HG02870 (cell line): ENCODE data around the gene RPS6KA2.

Experiments used
- ATAC-seq: cut with Tn5 transposase; IDR thresholded peaks from one replicate; pipeline ENCODE4 v1.9.1; 2021; ENCODE audit warnings: mild to moderate bottlenecking, moderate library complexity; ENCODE audit not compliant: unreplicated experiment

Gene RPS6KA2

DNA sequence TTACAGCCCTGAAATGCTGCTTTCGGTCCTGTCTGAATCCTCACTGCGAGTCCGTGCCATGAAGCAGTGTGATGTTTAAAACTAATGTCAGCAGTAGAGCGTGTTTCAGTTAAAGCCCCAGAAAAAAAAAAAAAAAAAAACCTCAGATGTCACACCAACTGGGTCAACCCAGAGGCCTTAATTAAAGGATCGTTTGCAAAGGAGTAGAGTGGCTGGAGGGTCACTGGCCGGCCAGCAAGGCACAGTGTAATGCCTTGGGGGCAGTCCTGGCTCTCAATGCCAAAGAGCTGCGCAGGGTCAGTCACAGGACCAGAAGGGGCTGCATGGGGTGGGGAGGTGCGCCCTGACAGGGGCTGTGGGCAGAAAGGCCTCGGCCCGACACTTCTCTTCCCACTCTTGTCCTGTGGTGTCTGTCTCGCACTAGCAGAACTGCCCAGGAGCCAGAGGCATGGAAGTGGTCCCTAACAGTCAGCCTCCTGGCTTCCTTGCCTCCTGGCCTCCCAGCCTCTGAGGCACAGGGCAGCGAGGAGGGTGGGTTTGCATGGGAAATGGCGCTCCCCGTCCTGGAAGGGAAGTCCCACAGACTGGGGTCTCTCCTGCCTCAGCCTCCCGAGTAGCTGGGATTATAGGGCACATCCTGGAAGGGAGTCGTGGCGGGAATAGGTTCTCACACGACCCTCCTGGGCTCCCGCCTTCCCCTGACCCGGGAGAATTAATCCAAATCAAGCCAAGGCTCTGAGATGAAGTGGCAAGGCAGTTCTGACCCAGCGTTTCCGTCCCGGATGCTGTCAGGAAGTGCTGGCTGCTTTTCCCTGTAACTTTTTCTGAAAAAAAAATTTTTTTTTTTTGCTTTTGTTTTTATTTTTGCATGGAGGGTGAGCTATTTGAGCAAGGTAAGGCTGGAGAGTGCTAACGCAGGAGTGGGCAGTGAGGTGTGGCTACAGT is 190.6 kb downstream of the RPS6KA2 start:
- ATAC-seq: no peak

DNA sequence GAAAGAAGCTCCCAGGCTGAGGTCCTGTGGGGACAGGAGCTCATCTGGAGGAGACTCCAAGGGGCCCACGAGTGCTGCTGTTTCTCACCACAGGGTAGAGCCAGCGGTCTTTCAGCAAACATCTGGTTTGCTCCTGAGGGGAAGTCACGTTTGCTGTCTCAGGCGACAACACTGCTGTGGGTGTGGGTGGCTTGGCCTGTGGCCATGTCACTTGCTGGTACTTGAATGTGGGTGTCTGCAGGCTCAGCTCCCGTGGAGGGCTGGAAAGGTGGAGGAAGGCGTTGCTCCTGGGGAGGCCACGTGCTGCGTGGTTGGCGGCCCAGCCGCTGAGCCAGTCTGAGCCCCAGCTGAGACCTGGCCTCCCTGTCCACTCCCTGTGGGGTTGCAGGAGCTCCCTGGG is 191.5 kb downstream of the RPS6KA2 start:
- ATAC-seq: no peak

DNA sequence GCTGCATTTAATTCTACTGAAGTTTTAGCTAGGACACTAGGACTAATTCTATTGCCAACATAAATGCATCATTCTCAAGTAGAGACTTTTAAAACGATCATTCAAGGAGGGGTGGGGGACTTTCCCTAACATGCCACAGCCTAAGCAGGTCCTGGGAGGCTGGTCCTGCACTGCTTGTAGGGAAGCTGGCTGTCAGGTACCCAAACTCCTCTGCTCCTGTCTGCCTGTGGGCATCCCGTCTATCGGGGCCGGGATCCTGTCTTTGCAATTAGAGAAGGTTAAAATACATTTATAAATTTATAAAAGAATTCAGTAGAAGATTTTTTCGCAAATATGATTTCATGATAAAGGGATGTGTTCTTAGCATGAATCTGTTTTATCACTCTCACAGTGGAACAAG is 192.7 kb downstream of the RPS6KA2 start:
- no peak for ATAC-seq

DNA sequence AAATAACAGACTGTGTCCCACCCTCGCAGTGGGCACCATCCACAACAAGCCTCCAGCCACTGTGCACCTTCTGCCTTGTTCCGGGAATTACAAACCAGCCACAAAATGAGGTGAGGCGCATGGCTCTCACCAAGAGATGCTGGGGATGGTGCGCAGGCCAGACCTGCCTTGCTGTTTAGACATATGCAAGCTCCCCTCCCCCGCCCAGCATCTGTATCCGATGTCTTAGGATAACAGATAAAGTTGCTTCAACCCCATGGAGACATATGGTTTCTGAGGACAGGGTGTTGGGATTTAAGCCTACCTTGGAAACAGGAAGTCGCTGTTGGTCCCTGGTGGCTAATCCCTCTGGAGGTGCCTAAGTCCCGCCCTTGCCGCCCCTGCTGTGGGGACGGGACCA is 194.0 kb downstream of the RPS6KA2 start:
- ATAC-seq: no peak

DNA sequence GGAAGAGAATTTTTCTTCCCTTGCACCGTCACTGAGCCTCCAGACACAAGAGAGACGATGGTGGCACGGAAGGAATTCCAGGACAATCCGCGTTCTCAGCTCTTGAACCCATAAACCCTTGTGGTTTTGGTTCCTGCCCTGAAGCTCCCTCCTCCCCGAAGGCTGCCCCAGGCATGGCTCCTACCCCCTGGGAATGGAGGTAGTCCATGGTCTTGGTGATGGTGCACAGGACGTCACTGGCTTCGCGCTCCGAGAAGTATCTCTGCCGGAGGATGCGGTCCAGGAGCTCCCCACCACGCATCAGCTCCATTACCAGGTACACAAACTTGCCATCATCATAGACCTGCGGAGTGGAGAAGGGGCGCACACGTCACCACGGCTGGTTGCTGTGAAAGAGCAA is 196.8 kb downstream of the RPS6KA2 start:
- ATAC-seq: no peak

DNA sequence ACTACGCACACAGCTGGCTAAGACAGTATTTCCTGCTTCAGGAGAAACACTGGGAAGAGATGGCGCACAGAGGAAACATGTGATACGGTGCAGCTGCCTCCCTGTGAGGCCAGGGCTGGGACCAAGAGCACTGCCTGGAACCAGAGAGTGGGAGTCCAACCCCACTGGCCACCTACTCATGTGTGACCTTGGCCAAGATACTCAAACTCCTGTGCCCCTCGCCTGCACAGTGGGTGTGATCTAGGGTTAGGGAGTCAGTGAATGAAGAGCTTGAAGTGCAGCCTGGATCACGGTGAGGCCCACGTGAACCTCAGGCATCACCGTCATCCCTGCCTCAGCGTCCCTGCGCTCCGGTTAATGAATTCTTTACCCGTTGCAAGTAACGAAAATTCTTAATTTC is 202.6 kb downstream of the RPS6KA2 start:
- ATAC-seq: no peak

DNA sequence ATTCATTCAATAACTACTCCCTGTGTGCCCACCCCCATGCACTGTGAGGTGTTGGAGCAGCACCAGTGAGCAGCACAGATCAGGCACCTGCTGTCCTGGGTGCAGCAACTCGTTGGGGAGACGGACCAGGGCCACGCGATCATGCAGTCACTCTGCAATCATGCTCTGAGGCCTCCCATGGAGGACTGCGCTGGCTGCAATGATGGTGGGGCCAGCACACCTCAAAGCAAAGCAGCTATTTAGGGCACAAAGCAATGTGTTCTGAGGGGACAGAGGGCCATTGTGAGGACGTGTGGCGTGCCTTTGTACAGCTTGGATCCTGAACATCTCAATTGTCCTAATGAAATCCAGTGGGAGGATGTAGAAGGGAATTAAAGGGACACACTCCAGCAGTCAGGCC is 203.3 kb downstream of the RPS6KA2 start:
- ATAC-seq: no peak

DNA sequence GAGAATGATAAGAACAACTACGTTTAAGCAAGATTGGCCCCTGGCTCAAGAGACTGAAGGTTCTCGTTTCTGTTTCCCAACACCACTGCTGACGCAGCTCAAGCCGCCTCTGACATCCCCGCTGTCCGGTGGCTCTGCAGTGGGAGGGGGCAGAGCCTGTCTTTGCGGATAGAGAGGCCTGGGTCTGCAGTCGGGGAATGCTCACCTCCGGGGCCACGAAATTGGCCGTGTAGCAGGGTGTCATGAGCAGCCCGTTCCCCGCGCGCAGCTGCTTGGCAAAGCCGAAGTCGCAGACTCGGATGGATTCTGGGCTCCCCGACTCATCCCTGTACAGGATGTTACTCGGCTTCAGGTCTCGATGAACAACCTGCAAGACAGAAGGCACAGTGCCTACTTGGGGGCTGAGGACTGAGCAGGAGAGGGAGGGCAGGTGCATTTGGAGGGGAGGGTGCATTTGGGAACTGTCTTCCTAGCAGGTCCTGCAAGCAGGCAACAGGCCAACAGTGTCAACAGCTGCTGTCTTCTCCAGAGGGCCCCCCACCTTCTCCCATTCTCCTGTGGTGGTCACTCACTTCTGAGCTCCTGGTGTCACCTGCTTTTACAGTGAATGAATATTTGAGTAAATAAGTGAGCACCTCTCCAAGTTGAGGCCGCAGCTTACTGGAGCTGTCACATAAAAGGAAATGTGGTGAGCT is 203.9 kb downstream of the RPS6KA2 start:
- no peak for ATAC-seq

DNA sequence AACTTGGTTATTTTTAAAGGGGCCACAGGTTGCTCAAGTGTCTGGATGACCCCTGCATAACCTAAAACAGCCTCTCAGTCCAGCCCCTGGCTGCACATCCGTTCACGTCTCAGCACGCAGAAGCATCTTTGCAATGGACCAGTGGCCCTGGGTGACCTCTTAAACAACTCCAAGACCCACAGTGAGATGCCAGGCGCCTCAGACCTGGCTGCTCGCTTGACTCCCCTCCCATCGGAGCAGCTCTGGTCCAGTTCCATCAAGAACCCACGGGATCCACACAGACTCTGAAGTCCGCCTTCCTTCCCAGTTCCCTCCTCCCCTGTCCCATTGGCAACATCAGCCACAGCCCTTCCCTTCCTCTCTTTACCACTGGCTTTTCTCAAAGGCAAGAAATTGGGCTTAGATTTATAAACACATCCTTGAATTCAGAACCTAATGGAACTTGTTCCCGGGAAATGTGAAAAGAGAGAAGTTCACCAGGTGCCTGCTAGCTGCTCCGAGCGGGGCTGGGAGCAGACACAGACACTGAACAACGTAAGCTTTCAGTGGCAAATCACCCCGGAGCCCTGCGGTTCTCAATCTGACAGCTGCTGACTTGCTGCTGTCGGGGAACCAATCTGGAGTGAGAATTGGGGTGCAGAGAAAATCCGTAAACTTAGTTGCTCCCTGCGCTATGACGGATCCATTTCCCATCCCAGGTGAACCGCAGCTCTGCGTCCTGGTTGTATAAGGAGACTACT is 204.7 kb downstream of the RPS6KA2 start:
- ATAC-seq: no peak

DNA sequence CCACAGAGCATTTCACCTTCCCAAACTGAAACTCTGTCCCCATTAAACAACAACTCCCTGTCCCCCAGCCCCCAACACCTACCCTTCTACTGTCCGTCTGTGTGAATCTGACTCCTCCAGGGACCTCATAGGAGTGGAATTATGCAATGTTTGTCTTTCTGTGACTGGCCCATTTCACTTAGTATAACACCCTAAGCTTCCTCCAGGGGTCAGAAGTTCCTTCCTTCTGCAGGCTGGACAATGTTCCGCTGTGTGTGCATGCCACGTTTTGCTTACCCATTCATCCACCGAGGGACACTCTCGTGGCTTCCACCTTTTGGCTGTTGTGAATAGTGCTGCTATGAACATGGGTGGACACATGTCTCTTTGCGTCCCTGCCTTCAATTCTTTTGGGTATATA is 206.7 kb downstream of the RPS6KA2 start:
- ATAC-seq: no peak

DNA sequence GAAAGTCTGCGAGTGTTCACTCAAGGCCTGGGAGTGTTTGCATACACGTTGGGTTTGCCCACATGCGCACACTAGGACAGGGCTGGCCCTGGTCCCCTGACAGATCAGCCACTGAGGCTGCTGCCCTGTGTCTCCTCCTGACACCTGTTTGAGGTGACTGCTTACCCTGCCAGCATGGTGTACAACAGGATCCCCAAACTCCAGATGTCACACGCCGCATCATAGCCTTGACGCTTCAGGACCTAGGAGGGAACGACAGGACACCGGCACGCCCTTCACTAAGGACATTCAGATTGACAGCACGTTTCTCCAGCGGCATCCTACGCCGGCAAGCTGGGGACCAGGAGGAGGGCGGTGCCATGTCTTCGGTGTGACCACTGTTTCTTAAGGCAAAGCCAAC is 207.3 kb downstream of the RPS6KA2 start:
- peak; percentile 14 for ATAC-seq

DNA sequence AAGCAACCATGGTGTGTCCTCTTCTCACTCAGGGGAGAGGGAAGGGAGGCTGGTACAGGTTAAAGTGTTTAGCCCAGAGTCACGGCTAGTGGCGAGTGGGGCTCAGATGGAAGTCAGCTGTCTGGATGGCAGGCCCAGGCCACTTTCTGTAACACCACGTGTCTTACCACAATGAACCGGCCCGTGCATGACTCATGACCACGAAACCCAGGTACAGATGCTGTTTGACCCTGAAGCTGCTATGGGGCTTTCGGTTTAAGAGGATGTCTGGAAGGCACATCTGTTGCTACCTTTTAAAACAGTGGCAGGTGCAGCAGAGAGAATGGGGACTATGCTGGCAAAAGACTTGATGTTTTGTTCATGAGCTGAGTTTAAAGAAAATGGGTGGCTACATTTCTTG is 207.8 kb downstream of the RPS6KA2 start:
- ATAC-seq: peak; percentile 98

DNA sequence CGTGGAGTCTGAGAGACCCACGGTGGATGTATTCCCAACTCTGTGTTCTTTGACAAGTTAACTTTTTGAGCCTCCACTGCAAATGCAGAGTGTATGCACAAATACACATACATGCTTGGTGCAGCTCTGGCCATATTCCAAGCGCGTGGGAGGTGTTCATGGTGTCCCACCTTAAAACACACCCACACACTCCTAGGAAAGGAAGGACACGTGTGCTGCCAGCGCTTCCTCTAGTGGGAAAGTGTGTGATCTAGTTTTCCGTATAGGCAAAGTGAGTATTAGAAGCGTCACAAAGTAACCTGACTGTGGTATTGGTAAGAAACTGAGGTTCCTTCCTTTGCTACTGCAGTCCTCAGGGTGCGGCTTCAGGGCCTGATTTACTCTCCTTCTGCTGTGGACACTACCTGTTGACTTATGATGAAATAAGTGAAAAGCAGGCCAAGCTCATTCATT is 208.3 kb downstream of the RPS6KA2 start:
- no peak for ATAC-seq

DNA sequence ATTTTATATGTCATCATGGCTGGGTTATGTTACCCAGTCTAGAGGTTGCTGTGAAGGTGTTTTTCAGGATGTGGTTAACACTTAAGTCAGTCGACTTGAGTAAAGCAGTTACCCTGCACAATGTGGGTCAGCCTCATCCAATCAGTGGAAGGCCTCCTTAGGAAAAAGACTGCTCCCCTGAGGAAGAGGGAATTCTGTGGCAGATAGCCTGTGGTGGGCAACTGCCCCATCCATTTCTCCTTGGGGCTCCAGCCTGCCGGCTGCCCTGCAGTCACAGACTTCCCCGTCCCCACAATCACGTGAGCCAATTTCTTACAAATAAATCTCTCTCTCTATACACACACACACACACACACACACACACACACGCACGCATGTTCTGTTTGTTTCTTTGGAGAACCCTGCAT is 209.8 kb downstream of the RPS6KA2 start:
- no peak for ATAC-seq

DNA sequence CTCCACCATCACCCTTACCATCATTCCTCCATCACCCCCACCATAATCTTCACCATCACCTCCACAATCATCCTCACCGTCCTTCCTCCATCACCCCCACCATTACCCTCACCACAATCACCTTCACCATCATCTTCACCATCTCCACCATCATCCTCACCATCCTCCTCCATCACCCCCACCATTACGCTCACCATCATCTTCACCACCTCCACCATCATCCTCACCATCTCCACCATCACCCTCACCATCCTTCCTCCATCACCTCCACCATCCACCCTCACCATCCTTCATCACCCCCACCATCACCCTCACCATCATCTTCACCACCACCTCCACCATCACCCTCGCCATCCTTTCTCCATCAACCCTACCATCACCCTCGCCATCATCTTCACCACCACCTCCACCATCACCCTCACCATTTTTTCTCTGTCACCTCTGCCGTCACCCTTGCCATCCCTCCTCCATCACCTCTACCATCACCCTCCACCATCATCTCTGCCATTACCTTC is 211.2 kb downstream of the RPS6KA2 start:
- ATAC-seq: no peak

DNA sequence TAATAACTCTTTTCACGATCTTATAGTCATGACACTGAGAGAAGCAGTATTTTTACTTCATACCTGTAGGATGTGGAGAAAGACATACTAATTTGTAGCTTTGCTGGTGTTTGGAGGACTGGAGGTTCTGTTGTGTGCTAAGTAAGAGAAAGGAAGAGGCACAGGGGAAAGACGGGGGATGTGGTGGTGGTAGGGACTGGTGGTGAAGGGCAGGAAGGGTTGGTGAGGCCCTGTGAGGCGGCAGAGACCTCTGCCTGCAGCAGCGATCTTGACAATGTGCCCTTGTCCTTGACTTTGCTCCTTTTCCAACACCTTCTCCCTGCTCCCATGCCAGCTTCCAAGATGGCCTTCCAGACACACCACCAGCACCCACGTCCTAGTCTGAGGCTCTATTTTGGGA is 211.7 kb downstream of the RPS6KA2 start:
- no peak for ATAC-seq

DNA sequence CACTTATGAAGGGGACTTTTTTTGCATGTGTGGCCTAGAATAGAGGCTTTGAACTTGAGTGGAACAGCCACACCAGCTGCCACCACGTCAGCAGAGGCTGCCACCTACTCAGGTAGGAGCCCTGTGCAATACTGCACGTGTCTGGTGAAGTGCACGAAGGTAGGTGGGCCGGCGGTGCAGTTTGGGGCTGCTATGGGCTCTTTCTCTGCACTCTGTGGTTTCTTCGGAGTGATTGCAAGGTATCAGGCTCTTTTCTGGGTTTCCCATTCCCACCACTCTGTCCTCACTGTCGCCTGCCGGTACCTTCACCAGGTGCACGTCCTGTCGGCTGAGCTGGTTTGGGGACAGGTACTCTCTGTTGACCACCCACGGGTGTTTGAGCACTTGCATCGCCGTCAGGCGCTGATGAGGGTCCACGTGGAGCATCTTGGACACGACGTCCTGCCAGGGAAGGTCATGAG is 213.5 kb downstream of the RPS6KA2 start:
- no peak for ATAC-seq

DNA sequence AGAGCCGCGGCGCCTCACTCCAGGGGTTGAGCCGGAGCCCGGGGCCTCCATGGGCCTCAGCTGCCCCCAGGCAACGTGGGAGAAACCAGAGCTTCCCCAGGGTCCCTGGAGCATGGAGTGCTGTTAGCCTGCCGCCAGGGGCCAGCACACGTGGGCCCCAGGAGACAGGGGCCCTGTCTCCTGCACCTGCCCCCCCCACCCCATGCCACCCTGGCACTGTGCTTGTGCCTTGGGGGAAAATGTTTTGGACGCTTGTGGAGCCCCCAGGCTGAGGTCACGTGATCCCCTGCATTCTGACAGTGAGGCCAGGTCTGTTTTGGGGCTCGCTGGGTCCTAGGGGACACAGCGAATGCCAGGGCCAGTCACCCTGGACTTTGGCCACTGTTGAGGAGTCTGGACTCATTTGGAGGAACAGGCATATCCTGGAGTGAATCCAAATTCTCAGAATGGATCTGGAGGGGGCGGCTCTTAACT is 214.1 kb downstream of the RPS6KA2 start:
- ATAC-seq: no peak

DNA sequence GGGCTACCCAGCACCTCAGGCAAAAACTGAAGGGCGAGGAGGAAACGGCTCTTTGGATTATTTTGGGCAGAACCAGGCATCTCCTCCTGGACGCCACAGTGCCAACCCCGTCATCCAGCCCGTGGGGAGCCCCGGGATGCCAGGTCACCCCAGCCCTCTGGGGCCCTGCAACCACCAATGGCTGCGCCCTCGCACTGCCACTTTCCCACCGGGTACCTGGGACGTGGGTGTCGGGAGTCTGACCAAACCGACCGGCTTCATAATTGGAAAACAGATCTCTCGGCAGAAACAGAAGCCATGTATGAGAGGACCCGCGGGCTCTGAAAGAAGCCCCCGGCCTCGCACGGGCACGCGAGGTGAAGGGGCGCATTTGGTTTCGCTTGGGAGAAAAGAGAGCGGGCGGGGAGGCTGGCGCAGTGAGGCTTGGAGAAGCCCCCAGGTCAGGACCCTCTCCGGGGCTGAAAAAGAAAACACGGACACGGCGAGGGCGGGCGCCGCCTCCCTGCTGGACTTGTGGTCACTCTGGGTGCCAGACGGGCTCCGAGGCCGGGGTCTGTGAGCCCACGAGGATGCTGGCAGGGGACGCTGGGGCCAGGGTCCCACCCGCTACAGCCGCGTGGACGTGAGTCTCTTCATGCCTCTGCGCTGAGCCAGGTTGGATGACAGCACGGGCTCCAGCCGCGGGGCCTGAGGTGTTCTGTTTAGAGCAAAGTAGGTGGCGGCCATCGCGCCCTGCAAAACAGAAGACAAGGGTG is 214.7 kb downstream of the RPS6KA2 start:
- ATAC-seq: no peak

DNA sequence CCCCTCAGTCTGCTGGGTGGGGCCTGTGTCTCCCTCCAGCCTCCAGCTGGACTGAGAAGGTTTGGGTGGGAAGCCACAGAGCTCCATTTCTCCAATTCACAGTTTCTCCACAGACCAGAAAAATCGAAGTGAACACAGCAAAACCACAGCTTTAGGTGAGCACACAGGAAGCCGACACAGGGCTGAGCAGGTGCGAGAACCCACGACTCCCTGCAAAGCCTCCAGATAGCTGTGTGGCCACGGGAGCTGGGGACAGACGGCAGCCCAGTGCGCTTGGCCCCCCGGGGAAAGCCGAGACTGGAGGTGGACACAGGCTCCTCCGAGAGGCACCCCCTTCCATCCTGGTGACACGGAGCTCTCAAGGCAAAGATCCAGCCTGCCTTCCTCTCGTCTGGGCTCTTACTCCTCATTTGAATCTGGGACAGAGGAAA is 215.3 kb downstream of the RPS6KA2 start:
- ATAC-seq: no peak
